Activated CD4-positive, alpha-beta T cell treated with anti-CD3 and anti-CD28 coated beads for 36 hours (primary cell): Measurements from ENCODE around the gene PGF. TPM values are rescaled to one million over a fixed set of nuclear protein-coding genes. Genes with fewer than 3 reads are reported as not detected.
A peak's percentile ranks its signal among the peaks of the same experiment; 100 is the strongest.

Source experiments
- ATAC-seq: fragments of 200-7000 bp; cut with Tn5 transposase; one replicate; pipeline ENCODE4 v1.10.0; 2021; ENCODE audit warnings: mild to moderate bottlenecking, moderate library complexity
- CTCF ChIA-PET: fragments of 350-600 bp; sonication (Branson Sonifier 250); formaldehyde crosslinking; loops from one replicate; lab custom pipeline; 2021; ENCODE audit warnings: antibody characterized with exemption; lab: Charles Lee
- POLR2A ChIA-PET: fragments of 350-600 bp; sonication (Branson Sonifier 250); formaldehyde crosslinking; loops from one replicate; lab custom pipeline; 2021; ENCODE audit warnings: antibody characterized with exemption, inconsistent platforms; lab: Charles Lee
- DNase-seq: peaks from one replicate; pipeline ENCODE4 v3.0.0-alpha.2; 2020
- H3K27ac Mint-ChIP-seq: one replicate; pipeline ENCODE4 v1.8.0; 2021; ENCODE audit warnings: mixed read lengths
- H3K27me3 Mint-ChIP-seq: one replicate; pipeline ENCODE4 v1.8.0; 2021; ENCODE audit warnings: mixed read lengths
- H3K36me3 Mint-ChIP-seq: one replicate; pipeline ENCODE4 v1.8.0; 2021; ENCODE audit warnings: low read depth, mixed read lengths
- H3K4me1 Mint-ChIP-seq: one replicate; pipeline ENCODE4 v1.8.0; 2021; ENCODE audit warnings: mixed read lengths
- H3K4me3 Mint-ChIP-seq: one replicate; pipeline ENCODE4 v1.8.0; 2021; ENCODE audit warnings: mild to moderate bottlenecking, moderate library complexity, mixed read lengths
- H3K9me3 Mint-ChIP-seq: one replicate; pipeline ENCODE4 v1.8.0; 2021; ENCODE audit warnings: low read depth, mixed read lengths
- intact Hi-C, 2 experiments: fragments of 100-400 bp; cut with DNase I in 1 of 2; cut with micrococcal nuclease in 1 of 2; formaldehyde crosslinking; loops; one replicate each; pipeline versions ENCODE4 v1.14.2 to v1.15.1; 2022 to 2024; cut with DNase I, micrococcal nuclease
- total RNA-seq, 2 experiments: library from RNA; stranded (reverse); gene quantifications; one replicate each; pipeline ENCODE4 v1.2.3, GENCODE V29; 2021

The PGF gene
- total RNA-seq, 2 experiments from 2014 or later, result 0.09 TPM; not detected in 1

DNA sequence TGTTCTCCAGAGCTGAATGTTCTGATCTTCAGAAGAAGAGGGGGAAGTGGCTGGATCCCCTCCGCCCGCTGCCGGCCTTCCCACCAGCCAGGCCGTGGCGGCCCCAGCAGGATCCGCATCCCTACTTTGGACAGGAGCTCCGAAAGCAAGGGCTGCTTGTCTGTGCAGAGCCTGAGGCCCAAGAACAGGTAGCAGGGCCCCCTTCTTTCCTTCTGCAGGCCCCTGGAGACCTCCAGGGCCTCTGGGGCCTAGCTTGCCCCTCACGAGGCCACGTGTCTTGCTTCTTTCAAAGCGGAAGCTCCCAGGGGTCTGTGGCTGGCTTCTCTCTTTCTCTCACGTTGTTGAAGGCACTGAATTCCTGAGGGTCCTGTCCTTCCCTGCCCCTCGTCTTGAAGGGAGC, 13.2 kb downstream of the PGF start:
- intact Hi-C loops, result loop anchor here in 1 of 2 experiments (10.0 kb wide), 1 partner anchor 353 kb away; no protein-coding TSS in a partner anchor
- DNase-seq (no peak), ATAC-seq (no peak)
- H3K27me3 Mint-ChIP-seq, result no peaks in the 10 kb centered on the region
- H3K36me3 Mint-ChIP-seq, result no peaks in the 10 kb centered on the region
- H3K9me3 Mint-ChIP-seq, result peaks cover 3% of the 10 kb centered on the region
- ChIA-PET CTCF (interaction anchor here (0.7 to 1.7 kb wide), 13 partner anchors 19 to 146 kb away, joined by 3 to 7 read pairs (median 3); partner anchors contain the start of gene RPS6KL1), POLR2A (interaction anchor here (1.1 kb wide), 1 partner anchor 61 kb away, joined by 5 read pairs; the partner anchor contains the start of gene EIF2B2)
- peaks cover 42% of the 10 kb centered on the region for H3K4me1 Mint-ChIP-seq
- peak overlapping the region; percentile 90 for H3K27ac Mint-ChIP-seq
- peak overlapping the region; percentile 60 for H3K4me3 Mint-ChIP-seq

- ATAC-seq (peak; percentile 87), DNase-seq (peak; percentile 82)
- Mint-ChIP-seq H3K36me3 (no peaks in the 10 kb centered on the region), H3K4me1 (peaks cover 47% of the 10 kb centered on the region), H3K27ac (peak overlapping the region; percentile 90), H3K27me3 (no peaks in the 10 kb centered on the region), H3K9me3 (peaks cover 3% of the 10 kb centered on the region), H3K4me3 (peak overlapping the region; percentile 60)
- CTCF ChIA-PET, result interaction anchor here (0.6 to 1.7 kb wide), 14 partner anchors 19 to 147 kb away, joined by 3 to 7 read pairs (median 3); partner anchors contain the start of gene RPS6KL1
- POLR2A ChIA-PET, result interaction anchor here (1.1 kb wide), 1 partner anchor 61 kb away, joined by 5 read pairs; the partner anchor contains the start of gene EIF2B2
- intact Hi-C loops, result loop anchor here in 1 of 2 experiments (10.0 kb wide), 1 partner anchor 353 kb away; no protein-coding TSS in a partner anchor
Observed at GRCh38 chr14:74941676-74942097, 13.7 kb downstream of the PGF start.

- Mint-ChIP-seq H3K9me3 (peaks cover 3% of the 10 kb centered on the region), H3K36me3 (no peaks in the 10 kb centered on the region), H3K27me3 (no peaks in the 10 kb centered on the region), H3K27ac (peak overlapping the region; percentile 90), H3K4me1 (peaks cover 44% of the 10 kb centered on the region), H3K4me3 (peak overlapping the region; percentile 60)
- ChIA-PET CTCF (interaction anchor here (0.6 to 2.4 kb wide), 10 partner anchors 18 to 147 kb away, joined by 3 to 7 read pairs (median 4); partner anchors contain the start of gene RPS6KL1), POLR2A (interaction anchor here (0.7 to 1.1 kb wide), 2 partner anchors 62 to 165 kb away, joined by 5 to 6 read pairs; partner anchors contain the start of gene EIF2B2)
- DNase-seq, result no peak
- ATAC-seq, result no peak
- intact Hi-C loops, result loop anchor here in 1 of 2 experiments (10.0 kb wide), 1 partner anchor 354 kb away; no protein-coding TSS in a partner anchor
Observed at GRCh38 chr14:74940956-74941565, 14.3 kb downstream of the PGF start.

DNA sequence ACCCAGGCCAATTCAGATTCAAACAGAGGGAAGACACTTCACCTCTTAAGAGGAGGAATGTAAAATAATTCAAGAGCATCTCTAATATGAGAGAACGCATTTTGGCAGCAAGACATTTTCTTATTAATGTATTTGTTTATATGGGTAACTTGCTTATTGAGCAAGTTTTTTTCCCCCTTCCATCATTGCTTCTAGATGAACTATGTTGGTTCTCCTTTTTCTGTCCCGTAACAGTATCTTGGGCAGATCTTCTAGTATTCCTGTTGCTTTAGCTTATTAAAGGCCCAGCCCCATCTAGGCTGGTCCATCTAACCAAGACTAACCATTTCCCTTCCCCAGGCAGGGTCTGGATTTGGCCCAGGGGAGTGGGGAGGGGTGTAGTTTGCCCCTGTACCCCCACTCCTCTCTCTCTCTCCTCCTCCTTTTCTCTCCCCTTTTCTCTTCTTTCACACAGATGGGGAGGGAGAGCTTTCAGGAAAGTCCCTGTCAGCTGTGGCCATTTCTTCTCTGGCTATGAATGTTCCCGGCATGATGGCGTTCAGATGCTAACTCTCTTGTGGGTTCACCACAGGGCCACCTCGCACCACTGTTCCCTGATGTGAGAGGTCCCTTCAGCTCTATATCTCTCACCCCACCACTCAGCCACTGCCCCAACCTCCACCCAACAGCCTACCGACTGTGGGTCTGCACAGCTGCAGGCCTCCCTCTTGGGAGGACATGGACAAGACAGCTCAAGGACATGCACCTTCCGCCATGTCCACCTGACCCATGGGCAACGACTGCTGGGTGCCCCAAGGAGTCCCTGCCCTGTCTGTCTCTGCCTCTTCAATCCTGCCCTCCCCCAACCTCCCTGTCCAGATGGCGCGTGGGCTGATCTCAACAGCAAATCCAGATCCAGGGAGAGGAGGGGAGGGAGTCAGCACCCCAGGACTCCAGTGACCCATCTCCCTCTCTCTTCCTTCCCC, 16.6 kb downstream of the PGF start:
- H3K4me1 Mint-ChIP-seq, result peaks cover 44% of the 10 kb centered on the region
- POLR2A ChIA-PET, result no interaction called here
- no peaks in the 10 kb centered on the region for H3K27me3 Mint-ChIP-seq
- no peak overlapping the region for H3K4me3 Mint-ChIP-seq
- intact Hi-C loops, result no loop called here
- H3K36me3 Mint-ChIP-seq, result no peaks in the 10 kb centered on the region
- peaks cover 3% of the 10 kb centered on the region for H3K9me3 Mint-ChIP-seq
- DNase-seq (no peak), ATAC-seq (no peak)
- no peak overlapping the region for H3K27ac Mint-ChIP-seq
- CTCF ChIA-PET, result interaction anchor here (0.7 to 2.8 kb wide), 5 partner anchors 34 to 150 kb away, joined by 3 to 7 read pairs (median 6); no protein-coding TSS in a partner anchor

DNA sequence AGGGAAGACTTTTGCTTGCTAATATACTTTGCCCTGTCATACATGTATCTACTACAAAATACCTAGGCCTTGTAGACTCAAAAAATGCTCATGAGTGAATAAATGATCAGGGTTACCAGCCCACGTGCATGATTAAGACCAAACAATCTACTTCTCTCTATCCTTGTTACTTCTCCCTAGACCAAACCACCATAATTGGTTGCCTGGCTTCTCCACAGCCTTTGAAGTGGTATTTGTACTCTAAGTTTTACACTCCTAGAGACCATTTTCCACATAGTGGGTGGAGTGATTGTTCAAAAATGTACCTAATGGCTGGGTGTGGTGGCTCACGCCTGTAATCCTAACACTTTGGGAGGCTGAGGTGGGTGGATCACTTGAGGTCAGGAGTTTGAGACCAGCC, 18.2 kb downstream of the PGF start:
- intact Hi-C loops, result no loop called here
- CTCF ChIA-PET, result interaction anchor here (1.5 to 2.4 kb wide), 3 partner anchors 8 to 151 kb away, joined by 3 to 9 read pairs (median 5); no protein-coding TSS in a partner anchor
- ATAC-seq, result peak; percentile 8

DNA sequence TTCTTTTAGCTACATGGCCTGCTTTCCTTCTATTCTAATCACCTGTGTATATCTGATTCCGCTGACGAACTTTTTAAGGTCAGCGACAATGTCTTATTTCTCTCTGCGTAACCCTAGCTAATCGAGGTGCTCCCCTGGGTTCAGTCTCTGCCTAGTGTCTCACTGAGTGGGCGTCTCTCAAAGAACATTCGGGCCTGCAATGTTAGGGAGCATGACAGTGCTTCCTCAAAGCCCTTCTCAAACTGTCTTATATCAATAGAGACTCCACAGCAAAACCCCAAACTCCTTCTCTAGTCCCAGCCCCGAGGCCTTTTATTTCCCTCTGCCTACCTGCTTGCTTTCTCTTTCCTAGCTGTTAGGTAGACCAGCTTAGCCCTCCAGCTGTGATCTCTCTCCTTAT, 18.7 kb downstream of the PGF start:
- H3K4me1 Mint-ChIP-seq, result peaks cover 34% of the 10 kb centered on the region
- peaks cover 3% of the 10 kb centered on the region for H3K9me3 Mint-ChIP-seq
- H3K27me3 Mint-ChIP-seq, result no peaks in the 10 kb centered on the region
- intact Hi-C loops, result no loop called here
- H3K4me3 Mint-ChIP-seq, result no peak overlapping the region
- DNase-seq, result no peak
- no peak overlapping the region for H3K27ac Mint-ChIP-seq
- CTCF ChIA-PET, result interaction anchor here (0.6 to 2.4 kb wide), 7 partner anchors 8 to 154 kb away, joined by 3 to 9 read pairs (median 5); partner anchors contain the start of genes EIF2B2 and PGF
- ATAC-seq, result no peak
- POLR2A ChIA-PET, result no interaction called here
- no peaks in the 10 kb centered on the region for H3K36me3 Mint-ChIP-seq

More for the DNA sequence above, 18.2 kb downstream of the PGF start:
- no peaks in the 10 kb centered on the region for H3K36me3 Mint-ChIP-seq
- POLR2A ChIA-PET, result no interaction called here
- no peak for DNase-seq
- no peaks in the 10 kb centered on the region for H3K27me3 Mint-ChIP-seq
- H3K9me3 Mint-ChIP-seq, result peaks cover 3% of the 10 kb centered on the region
- peaks cover 38% of the 10 kb centered on the region for H3K4me1 Mint-ChIP-seq
- no peak overlapping the region for H3K27ac Mint-ChIP-seq
- H3K4me3 Mint-ChIP-seq, result no peak overlapping the region

- no peak overlapping the region for H3K4me3 Mint-ChIP-seq
- peaks cover 3% of the 10 kb centered on the region for H3K9me3 Mint-ChIP-seq
- CTCF ChIA-PET, result interaction anchor here (0.5 to 2.4 kb wide), 8 partner anchors 9 to 155 kb away, joined by 3 to 9 read pairs (median 4); partner anchors contain the start of genes EIF2B2 and PGF
- H3K27ac Mint-ChIP-seq, result no peak overlapping the region
- intact Hi-C loops, result no loop called here
- POLR2A ChIA-PET, result interaction anchor here (0.7 kb wide), 1 partner anchor 24 kb away, joined by 3 read pairs; no protein-coding TSS in a partner anchor
- peaks cover 28% of the 10 kb centered on the region for H3K4me1 Mint-ChIP-seq
- H3K27me3 Mint-ChIP-seq, result no peaks in the 10 kb centered on the region
- no peaks in the 10 kb centered on the region for H3K36me3 Mint-ChIP-seq
- no peak for DNase-seq
- no peak for ATAC-seq
Observed at GRCh38 chr14:74936151-74936550, 19.2 kb downstream of the PGF start.

DNA sequence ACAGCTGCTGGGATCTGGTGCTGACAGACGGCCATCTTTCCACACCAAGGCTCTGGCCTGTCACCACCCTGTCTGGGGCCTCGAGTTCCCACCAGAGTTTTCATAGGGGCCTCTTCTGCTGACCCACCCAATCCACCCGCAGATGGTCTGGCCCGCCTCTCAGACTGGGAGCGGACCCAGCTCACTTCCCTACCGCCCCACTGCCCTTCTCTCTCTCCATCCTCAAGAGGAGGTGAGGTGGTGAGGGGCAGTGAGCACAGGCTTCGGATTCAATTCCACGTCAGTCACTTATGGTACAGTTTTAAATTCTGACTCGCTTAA, 20.1 kb downstream of the PGF start:
- H3K27me3 Mint-ChIP-seq, result no peaks in the 10 kb centered on the region

DNA sequence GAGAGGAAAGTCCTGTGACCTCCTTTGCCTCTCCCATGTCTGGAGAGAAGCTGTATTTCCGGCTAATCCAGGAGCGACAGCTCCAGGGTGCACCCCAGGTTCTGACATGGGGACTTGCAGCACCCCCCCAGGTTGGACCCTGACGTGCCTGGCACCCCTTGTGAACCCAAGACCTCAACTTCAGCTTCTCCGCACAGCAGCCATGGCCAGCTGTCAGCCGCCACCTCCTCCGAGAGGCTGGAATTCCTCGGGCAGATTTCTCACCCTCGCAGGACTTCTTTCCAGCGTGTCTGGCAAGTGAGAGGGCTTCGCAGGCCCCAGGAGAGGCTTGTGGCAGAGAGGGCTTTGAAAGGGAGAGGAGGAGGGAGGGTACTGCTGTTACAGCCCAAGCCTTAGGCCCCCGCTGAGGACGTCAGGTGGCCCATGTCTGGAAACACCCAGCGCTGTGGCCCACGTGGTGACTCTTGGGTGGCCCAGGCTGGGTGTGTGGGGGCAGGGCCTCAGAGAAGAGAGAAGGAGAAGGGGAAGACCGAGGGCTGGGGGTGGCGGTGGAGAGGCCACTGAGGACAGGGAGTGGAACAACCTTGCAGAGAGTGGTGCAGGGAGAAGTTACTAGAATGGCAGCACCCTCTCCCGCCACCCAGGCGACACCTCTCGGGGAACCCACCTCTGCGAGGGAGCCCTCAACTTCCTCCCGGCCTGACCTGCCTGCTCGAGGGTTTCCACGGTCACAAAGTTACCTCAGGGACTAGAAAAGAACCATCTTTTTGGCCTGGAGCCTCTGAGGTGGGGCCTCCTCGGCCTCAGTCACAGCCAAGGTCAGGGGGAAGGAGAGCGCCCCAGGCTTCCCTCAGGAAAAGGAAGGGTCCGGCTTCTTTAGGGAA, 20.7 kb downstream of the PGF start:
- H3K27me3 Mint-ChIP-seq, result no peaks in the 10 kb centered on the region
- peaks cover 22% of the 10 kb centered on the region for H3K4me1 Mint-ChIP-seq
- intact Hi-C loops, result no loop called here
- DNase-seq (no peak), ATAC-seq (no peak)
- ChIA-PET CTCF (interaction anchor here (0.6 to 2.4 kb wide), 8 partner anchors 10 to 978 kb away, joined by 3 to 9 read pairs (median 3); partner anchors contain the start of gene RPS6KL1), POLR2A (no interaction called here)
- peaks cover 3% of the 10 kb centered on the region for H3K9me3 Mint-ChIP-seq
- H3K4me3 Mint-ChIP-seq, result no peak overlapping the region
- H3K27ac Mint-ChIP-seq, result no peak overlapping the region
- no peaks in the 10 kb centered on the region for H3K36me3 Mint-ChIP-seq

More for the DNA sequence above, 20.1 kb downstream of the PGF start:
- peaks cover 3% of the 10 kb centered on the region for H3K9me3 Mint-ChIP-seq
- H3K4me3 Mint-ChIP-seq, result no peak overlapping the region
- DNase-seq, result no peak
- no peak overlapping the region for H3K27ac Mint-ChIP-seq
- H3K4me1 Mint-ChIP-seq, result peaks cover 24% of the 10 kb centered on the region
- H3K36me3 Mint-ChIP-seq, result no peaks in the 10 kb centered on the region
- ChIA-PET CTCF (interaction anchor here (0.7 to 2.4 kb wide), 3 partner anchors 9 to 57 kb away, joined by 3 to 9 read pairs (median 4); no protein-coding TSS in a partner anchor), POLR2A (no interaction called here)
- ATAC-seq, result no peak
- intact Hi-C loops, result no loop called here

- H3K36me3 Mint-ChIP-seq, result no peaks in the 10 kb centered on the region
- intact Hi-C loops, result no loop called here
- no peak overlapping the region for H3K4me3 Mint-ChIP-seq
- ATAC-seq, result no peak
- no peak overlapping the region for H3K27ac Mint-ChIP-seq
- peaks cover 3% of the 10 kb centered on the region for H3K9me3 Mint-ChIP-seq
- DNase-seq, result no peak
- CTCF ChIA-PET, result interaction anchor here (0.5 to 1.2 kb wide), 7 partner anchors 11 to 74 kb away, joined by 3 to 6 read pairs (median 3); partner anchors contain the start of gene RPS6KL1
- POLR2A ChIA-PET, result no interaction called here
- no peaks in the 10 kb centered on the region for H3K27me3 Mint-ChIP-seq
- H3K4me1 Mint-ChIP-seq, result peaks cover 25% of the 10 kb centered on the region
Observed at GRCh38 chr14:74934041-74934440, 21.4 kb downstream of the PGF start.
